H1 (cell line): ENCODE measurements around the gene TCERG1L. TPM values are rescaled to one million over a fixed set of nuclear protein-coding genes. Genes with fewer than 3 reads are reported as not detected.

Experiments
- CTCF ChIA-PET: fragments of 300-600 bp; sonication (Branson Sonifier 250); formaldehyde crosslinking; loops from one replicate; lab custom pipeline; 2021; ENCODE audit not compliant: partially characterized antibody; lab: Charles Lee
- POLR2A ChIA-PET: fragments of 300-600 bp; sonication (Branson Sonifier 250); formaldehyde crosslinking; loops from one replicate; lab custom pipeline; 2021; ENCODE audit warnings: inconsistent platforms; ENCODE audit not compliant: partially characterized antibody; lab: Charles Lee
- DNase-seq, 2 experiments: peaks; one replicate each; pipeline versions ENCODE4 v3.0.0 to v3.0.0-alpha.2; 2010 to 2022; ENCODE audit warnings: low spot score in 2 of 2, low read depth in 1 of 2, mixed read lengths in 1 of 2
- FAIRE-seq: peaks from 2 replicates; lab custom pipeline; 2011; peaks lifted over from hg19 to GRCh38; lab: Jason Lieb, UNC
- H2AFZ ChIP-seq: 2 replicates; pipeline ENCODE4 v1.8.1; 2012; ENCODE audit warnings: low read length, inconsistent platforms
- H2AK5ac ChIP-seq: 2 replicates; pipeline ENCODE4 v1.6.1; 2013; ENCODE audit warnings: low read depth, low read length
- H2BK120ac ChIP-seq: replicated peaks from 2 replicates; pipeline ENCODE3; 2013; ENCODE audit warnings: low read depth, low read length, inconsistent platforms
- H2BK12ac ChIP-seq: 2 replicates; pipeline ENCODE4 v1.6.1; 2013; ENCODE audit warnings: low read depth, low read length
- H2BK15ac ChIP-seq: 2 replicates; pipeline ENCODE4 v1.6.1; 2013; ENCODE audit warnings: low read length
- H2BK20ac ChIP-seq: 2 replicates; pipeline ENCODE4 v1.6.1; 2013; ENCODE audit warnings: low read length
- H2BK5ac ChIP-seq: 2 replicates; pipeline ENCODE4 v1.6.1; 2013; ENCODE audit warnings: low read depth, low read length
- H3K14ac ChIP-seq: 2 replicates; pipeline ENCODE4 v1.6.1; 2013; ENCODE audit warnings: inconsistent platforms; ENCODE audit not compliant: insufficient read length
- H3K18ac ChIP-seq: 2 replicates; pipeline ENCODE4 v1.6.1; 2013; ENCODE audit warnings: low read length; ENCODE audit errors: extremely low read depth
- H3K23ac ChIP-seq: 2 replicates; pipeline ENCODE4 v1.6.1; 2013; ENCODE audit warnings: inconsistent platforms; ENCODE audit not compliant: insufficient read length
- H3K23me2 ChIP-seq: 2 replicates; pipeline ENCODE4 v1.6.1; 2013; ENCODE audit warnings: low read depth, low read length
- H3K27ac ChIP-seq: 2 replicates; pipeline ENCODE4 v1.6.1; 2011; ENCODE audit warnings: low read depth, low read length, inconsistent platforms
- H3K27me3 ChIP-seq, 4 experiments: replicated peaks in 1 of 4; 1 replicate in 1 of 4; 2 replicates in 3 of 4; pipeline versions ENCODE4 v1.6.1 to v1.8.1; 2011 to 2013; ENCODE audit warnings: low read length in 3 of 4, mild to moderate bottlenecking in 3 of 4, inconsistent platforms in 2 of 4, mixed read lengths in 2 of 4, moderate library complexity in 1 of 4; ENCODE audit not compliant: control insufficient read depth in 3 of 4, insufficient read depth in 3 of 4; ENCODE audit errors: extremely low read depth in 1 of 4
- H3K36me3 ChIP-seq, 4 experiments: 2 replicates each; pipeline versions ENCODE4 v1.6.1 to v1.8.1; 2011 to 2013; ENCODE audit warnings: mild to moderate bottlenecking in 4 of 4, low read length in 3 of 4, moderate library complexity in 2 of 4, control low read depth in 1 of 4, inconsistent platforms in 1 of 4; ENCODE audit not compliant: insufficient read depth in 4 of 4, control insufficient read depth in 2 of 4
- H3K4ac ChIP-seq: replicated peaks from 2 replicates; pipeline ENCODE3; 2013; ENCODE audit warnings: low read length, low read depth, mixed read lengths, inconsistent platforms; ENCODE audit not compliant: insufficient read length
- H3K4me1 ChIP-seq, 4 experiments: replicated peaks in 1 of 4; 1 replicate in 1 of 4; 2 replicates in 3 of 4; pipeline versions ENCODE4 v1.6.1 to v1.8.1; 2011 to 2013; ENCODE audit warnings: low read length in 3 of 4, inconsistent platforms in 2 of 4, mixed read lengths in 1 of 4; ENCODE audit not compliant: insufficient read depth in 4 of 4, control insufficient read depth in 3 of 4
- H3K4me2 ChIP-seq, 2 experiments: 2 replicates each; pipeline versions ENCODE4 v1.6.1 to v1.8.1; 2011 to 2013; ENCODE audit warnings: low read depth in 2 of 2, low read length in 2 of 2, control low read depth in 1 of 2, inconsistent platforms in 1 of 2, mild to moderate bottlenecking in 1 of 2; ENCODE audit not compliant: insufficient read depth in 1 of 2
- H3K4me3 ChIP-seq, 4 experiments: fragments of 200-600, 300-600 bp in 1 of 4; sonication (generic), shearing (Covaris generic), sonication (Bioruptor Twin) in 1 of 4; 2 replicates each; pipeline versions ENCODE4 v1.5.1 to v1.8.1; 2011 to 2016; ENCODE audit warnings: low read length in 4 of 4, low read depth in 3 of 4, control low read depth in 2 of 4, inconsistent platforms in 2 of 4, mild to moderate bottlenecking in 2 of 4, mixed read lengths in 1 of 4, moderate library complexity in 1 of 4; ENCODE audit not compliant: insufficient read depth in 2 of 4; ENCODE audit errors: extremely low read depth in 1 of 4
- H3K56ac ChIP-seq: replicated peaks from 2 replicates; pipeline ENCODE3; 2013; ENCODE audit warnings: low read depth, mild to moderate bottlenecking, mixed read lengths, low read length, inconsistent platforms; ENCODE audit not compliant: insufficient read length
- H3K79me1 ChIP-seq: 2 replicates; pipeline ENCODE4 v1.6.1; 2013; ENCODE audit warnings: low read depth, low read length, control low read depth
- H3K79me2 ChIP-seq, 2 experiments: 2 replicates each; pipeline versions ENCODE4 v1.6.1 to v1.8.1; 2012 to 2013; ENCODE audit warnings: low read length in 2 of 2, mild to moderate bottlenecking in 2 of 2, inconsistent platforms in 1 of 2; ENCODE audit not compliant: insufficient read depth in 2 of 2, control insufficient read depth in 1 of 2
- H3K9ac ChIP-seq, 4 experiments: replicated peaks in 1 of 4; 1 replicate in 1 of 4; 2 replicates in 3 of 4; pipeline versions ENCODE4 v1.6.1 to v1.8.1; 2011 to 2013; ENCODE audit warnings: low read depth in 3 of 4, low read length in 3 of 4, control low read depth in 2 of 4, mild to moderate bottlenecking in 2 of 4, moderate library complexity in 2 of 4, inconsistent platforms in 1 of 4; ENCODE audit errors: extremely low read depth in 1 of 4
- H3K9me3 ChIP-seq, 2 experiments: 2 replicates each; pipeline versions ENCODE4 v1.6.1 to v1.8.1; 2012 to 2013; ENCODE audit warnings: mild to moderate bottlenecking in 2 of 2, moderate library complexity in 2 of 2, control low read depth in 1 of 2, inconsistent platforms in 1 of 2, low read depth in 1 of 2, low read length in 1 of 2, mixed read lengths in 1 of 2; ENCODE audit not compliant: insufficient read depth in 2 of 2
- H4K20me1 ChIP-seq, 2 experiments: replicated peaks in 1 of 2; 2 replicates each; pipeline versions ENCODE3 to v1.8.1; 2011 to 2013; ENCODE audit warnings: inconsistent platforms in 2 of 2, low read length in 2 of 2, mild to moderate bottlenecking in 1 of 2; ENCODE audit not compliant: insufficient read depth in 2 of 2, control insufficient read depth in 1 of 2
- H4K5ac ChIP-seq: 2 replicates; pipeline ENCODE4 v1.6.1; 2013; ENCODE audit warnings: low read length, low read depth, mixed read lengths, inconsistent platforms; ENCODE audit not compliant: insufficient read length
- H4K8ac ChIP-seq: 2 replicates; pipeline ENCODE4 v1.8.0; 2013; ENCODE audit warnings: mild to moderate bottlenecking, moderate library complexity, low read length, inconsistent platforms; ENCODE audit not compliant: insufficient read depth; ENCODE audit errors: extremely low read depth
- H4K91ac ChIP-seq: replicated peaks from 2 replicates; pipeline ENCODE3; 2013; ENCODE audit warnings: low read length, mixed read lengths, inconsistent platforms; ENCODE audit not compliant: insufficient read length
- BCL11A ChIP-seq, 2 experiments: IDR thresholded peaks; one replicate each; pipeline ENCODE4 v1.6.1; 2011; ENCODE audit warnings: low read depth in 2 of 2, low read length in 2 of 2, mild to moderate bottlenecking in 2 of 2
- E2F6 ChIP-seq: IDR thresholded peaks from 2 replicates; pipeline ENCODE4 v1.6.1; 2012; ENCODE audit warnings: inconsistent platforms
- GTF2F1 ChIP-seq: IDR thresholded peaks from 2 replicates; pipeline ENCODE4 v1.6.1; 2012; ENCODE audit warnings: low read depth, low read length, improper control_type of control experiment, borderline replicate concordance
- HDAC2 ChIP-seq, 2 experiments: fragments of 300-600 bp in 1 of 2; sonication (generic) in 1 of 2; IDR thresholded peaks; 2 replicates each; pipeline ENCODE4 v1.6.1; 2011 to 2012; ENCODE audit warnings: low read depth in 2 of 2, low read length in 2 of 2, mild to moderate bottlenecking in 2 of 2, moderate library complexity in 2 of 2, borderline replicate concordance in 1 of 2, inconsistent platforms in 1 of 2
- JUN ChIP-seq: IDR thresholded peaks from 2 replicates; pipeline ENCODE4 v1.6.1; 2011; ENCODE audit warnings: low read depth, mild to moderate bottlenecking, improper control_type of control experiment, low read length
- MAX ChIP-seq: IDR thresholded peaks from 2 replicates; pipeline ENCODE4 v1.6.1; 2012; ENCODE audit warnings: inconsistent platforms
- PHF8 ChIP-seq: fragments of 200-600 bp; sonication (generic); conservative IDR thresholded peaks from 2 replicates; pipeline ENCODE4 v1.7.1; 2012; ENCODE audit warnings: low read depth, mild to moderate bottlenecking, inconsistent platforms, low read length, moderate library complexity
- RBBP5 ChIP-seq: IDR thresholded peaks from 2 replicates; pipeline ENCODE4 v1.7.1; 2012; ENCODE audit warnings: low read depth, mild to moderate bottlenecking, inconsistent platforms, low read length, moderate library complexity, borderline replicate concordance
- USF2 ChIP-seq: IDR thresholded peaks from 2 replicates; pipeline ENCODE4 v1.6.1; 2011; ENCODE audit warnings: low read length, improper control_type of control experiment
- WGBS, 2 experiments: shearing (Covaris generic) in 1 of 2; methylation state at CpG; one replicate each; pipeline versions ENCODE4 v1.1.6 to v1.1.7; 2013 to 2015; ENCODE audit warnings: low lambda C conversion rate in 2 of 2, mixed read lengths in 2 of 2, inconsistent platforms in 1 of 2, low coverage in 1 of 2, missing lambda C conversion rate in 1 of 2; ENCODE audit not compliant: insufficient replicate concordance in 2 of 2, insufficient coverage in 1 of 2, insufficient read length in 1 of 2; ENCODE audit errors: extremely low coverage in 1 of 2, missing lambda C conversion rate in 1 of 2; 5-methylcytosine and 5-hydroxymethylcytosine counted together
- polyA plus RNA-seq, 7 experiments: library from polyadenylated mRNA; depleted of rRNA in 3 of 7; stranded (reverse) in 5 of 7; unstranded in 2 of 7; fragments of >200 nt in 5 of 7; fragments of 200-250 nt in 2 of 7; gene quantifications; 1 replicate in 5 of 7; 2 replicates in 1 of 7; 4 replicates in 1 of 7; pipeline versions ENCODE4 v1.2.1 to v1.2.3, GENCODE V29; 2011 to 2013; ENCODE audit warnings: missing spikeins in 2 of 7, mixed read lengths in 2 of 7
- total RNA-seq: library from RNA; stranded (reverse); fragmentation: NEBNext Ultra II Directional; extraction: Animal tissue kit (Norgen Biotek cat#: 25700); gene quantifications from 2 replicates; pipeline ENCODE4 v1.2.1, GENCODE V29; 2021

The TCERG1L gene
- total and polyA plus RNA-seq, 2 of the 8 experiments (the other 6 are each of a cell fraction or from before 2014, with no cell fraction given): 3.9 to 6.9 TPM

GRCh38 chr10:131049016-131049415 lies 262.5 kb downstream of the TCERG1L start:
- no peak overlapping the region for H2BK15ac ChIP-seq
- H3K79me1 ChIP-seq: no peaks in the 10 kb centered on the region
- no peak overlapping the region for H4K8ac ChIP-seq
- H3K4me1 ChIP-seq: peaks cover 11 to 19% (median 15%) of the 10 kb centered on the region in 4 experiments
- peak overlapping the region; percentile 54 for H4K5ac ChIP-seq
- H3K4me2 ChIP-seq: peak overlapping the region; percentile 60 to 71
- peak overlapping the region; percentile 78; the same call in 1 of the 2 replicates for H2BK12ac ChIP-seq
- peaks cover 0 to 2% of the 10 kb centered on the region in 2 experiments for H4K20me1 ChIP-seq
- WGBS, 2 experiments: 10% methylated on average over 3 of the region's 3 CpGs; no CpG with 5 or more reads in 1 of the 2 experiments
- peak overlapping the region; percentile 76 for H3K18ac ChIP-seq
- DNase-seq (peak; percentile 86 to 89), FAIRE-seq (peak; percentile 48)
- H3K4me3 ChIP-seq: peak overlapping the region in 3 of 4 experiments; percentile 13 to 42 (median 17); a peak in 3 of 8 replicates
- peaks cover 28 to 32% of the 10 kb centered on the region in 2 experiments for H3K9me3 ChIP-seq
- peak overlapping the region in 1 of 4 experiments; percentile 1; a peak in 1 of 7 replicates for H3K9ac ChIP-seq
- H4K91ac ChIP-seq: peak overlapping the region; percentile 89
- H2BK20ac ChIP-seq: peak overlapping the region; percentile 88; the same call in 1 of the 2 replicates
- H3K56ac ChIP-seq: peak overlapping the region; percentile 35
- no peak overlapping the region for H3K14ac ChIP-seq
- no peak overlapping the region for H3K4ac ChIP-seq
- peaks cover 3% of the 10 kb centered on the region; the same call in 1 of the 2 replicates for H3K23me2 ChIP-seq
- CTCF ChIA-PET: interaction anchor here (0.7 to 0.8 kb wide), 2 partner anchors 22 to 35 kb away, joined by 3 to 4 read pairs; no protein-coding TSS in a partner anchor
- H3K79me2 ChIP-seq: no peaks in the 10 kb centered on the region
- 0 out of 8 replicates have a peak, but pooled peaks cover 0 to 2% (median 0%) of the 10 kb centered on the region in 4 experiments for H3K36me3 ChIP-seq
- peak overlapping the region; percentile 48; the same call in 1 of the 2 replicates for H3K27ac ChIP-seq
- peak overlapping the region; percentile 98 for H2BK120ac ChIP-seq
- POLR2A ChIA-PET: interaction anchor here (0.6 to 1.4 kb wide), 7 partner anchors 9 to 67 kb away, joined by 3 to 4 read pairs (median 3); no protein-coding TSS in a partner anchor
- H2AK5ac ChIP-seq: 0 out of 2 replicates have a peak overlapping the region, but pooled peaks have one; percentile 83
- no peak overlapping the region for H3K23ac ChIP-seq
- H3K27me3 ChIP-seq: no peaks in the 10 kb centered on the region; a peak in 1 of 7 replicates
- no peak overlapping the region for H2AFZ ChIP-seq
- peak overlapping the region; percentile 97; the same call in 1 of the 2 replicates for H2BK5ac ChIP-seq
- TF ChIP-seq RBBP5 (no peak), GTF2F1 (no peak), MAX (no peak), HDAC2 (IDR thresholded peaks at IDR 0.05; ENCODE audit: borderline replicate concordance in 1 of 2, low read depth in 2 of 2, low read length in 2 of 2) (peak; percentile 90 to 95; a peak in 3 of 4 replicates), PHF8 (no peak), JUN (no peak), USF2 (no peak), E2F6 (no peak), BCL11A (IDR thresholded peaks at IDR 0.05; ENCODE audit: low read depth in 2 of 2, low read length in 2 of 2) (peak; percentile 56 to 77)
